Psoas muscle (tissue), 8 donors: ENCODE results near the gene CPE. TPM values are rescaled to one million over a fixed set of nuclear protein-coding genes. Genes with fewer than 3 reads are reported as not detected.

Source experiments
- ATAC-seq, 4 donors: fragments of 200-7000 bp; cut with Tn5 transposase; one replicate each; pipeline ENCODE4 v1.9.1; 2020; ENCODE audit warnings: moderate library complexity in 3 of 4, mild to moderate bottlenecking in 2 of 4
- DNase-seq, 2 donors: peaks; one replicate each; pipeline ENCODE4 v3.0.0-alpha.2; 2020
- H3K27ac ChIP-seq: fragments of 200-600 bp; one replicate; pipeline ENCODE4 v1.8.0; 2022
- H3K27me3 ChIP-seq, 3 donors: fragments of 200-600 bp in 1 of 3; one replicate each; pipeline versions ENCODE4 v1.6.1 to v1.8.0; 2013 to 2022; ENCODE audit warnings: low read length in 2 of 3, mild to moderate bottlenecking in 2 of 3, moderate library complexity in 1 of 3; ENCODE audit not compliant: insufficient read depth in 3 of 3
- H3K36me3 ChIP-seq, 2 donors: fragments of 200-600 bp in 1 of 2; one replicate each; pipeline versions ENCODE4 v1.6.1 to v1.8.0; 2013 to 2022; ENCODE audit warnings: low read depth in 1 of 2, mild to moderate bottlenecking in 1 of 2, moderate library complexity in 1 of 2; ENCODE audit not compliant: insufficient read depth in 1 of 2
- H3K4me1 ChIP-seq: fragments of 200-600 bp; one replicate; pipeline ENCODE4 v1.8.0; 2022
- H3K4me3 ChIP-seq: fragments of 200-600 bp; one replicate; pipeline ENCODE4 v1.8.0; 2022; ENCODE audit warnings: mild to moderate bottlenecking
- H3K9me3 ChIP-seq: fragments of 200-600 bp; one replicate; pipeline ENCODE4 v1.8.0; 2022
- CTCF ChIP-seq: fragments of 200-600 bp; IDR thresholded peaks from one replicate; pipeline ENCODE4 v1.8.0; 2022; ENCODE audit warnings: antibody characterized with exemption
- WGBS, 3 donors: extraction: QIAGEN DNeasy Blood & Tissue Kit; methylation state at CpG; one replicate each; pipeline versions ENCODE4 v1.1.6 to v1.1.7; 2013; 5-methylcytosine and 5-hydroxymethylcytosine counted together
- intact Hi-C, 2 donors: fragments of 100-400 bp; cut with DNase I; formaldehyde crosslinking; loops; one replicate each; pipeline versions ENCODE4 v1.11.0 to v1.14.2; 2022
- polyA plus RNA-seq, 3 donors: library from polyadenylated mRNA; stranded (reverse); fragments of 200-250 nt; gene quantifications; one replicate each; pipeline ENCODE4 v1.2.3, GENCODE V29; 2013
- total RNA-seq, 4 donors: library from RNA; stranded (reverse); fragmentation: NEBNext Ultra II Directional in 2 of 4; extraction: Animal tissue kit (Norgen Biotek cat#: 25700) in 2 of 4; gene quantifications; one replicate each; pipeline versions ENCODE4 v1.2.1 to v1.2.4, GENCODE V29; 2021 to 2023
- donor health status: healthy with polysubstance abuse.
- donor health status: DM: no; HTN: no; CAD: no; lungs with moderate emphysema.
- donor health status: Bipolar disorder and iron deficiency.
- donor health status: healthy.
- donor health status: DM: yes; HTN: yes; CAD: no.
- donor health status: DM: no; HTN: no; CAD: no.
- donor health status: DM: no; HTN: no; CAD: no.
- donor health status: DM: yes; HTN: yes; CAD: no.

Gene CPE
- total and polyA plus RNA-seq, 7 donors, result 9.4 to 34.8 (median 12.2) TPM

- no peak for TF ChIP-seq CTCF
- H3K27me3 ChIP-seq, result no peaks in the 10 kb centered on the region
- WGBS, 3 donors, result 72 to 91% (median 76%) methylated on average over 2 of the region's 2 CpGs
- H3K9me3 ChIP-seq, result no peaks in the 10 kb centered on the region
- ATAC-seq, result no peak
- intact Hi-C loops, result no loop called here
- no peak overlapping the region for H3K4me3 ChIP-seq
- no peak overlapping the region for H3K27ac ChIP-seq
- DNase-seq, result no peak
- no peaks in the 10 kb centered on the region for H3K36me3 ChIP-seq
- H3K4me1 ChIP-seq, result no peaks in the 10 kb centered on the region
These were observed 24.2 kb downstream of the CPE start for GRCh38 chr4:165403048-165403447.

- TF ChIP-seq CTCF, result no peak
- H3K27ac ChIP-seq, result no peak overlapping the region
- DNase-seq (no peak), ATAC-seq (no peak)
- H3K27me3 ChIP-seq, result no peaks in the 10 kb centered on the region
- H3K9me3 ChIP-seq, result no peaks in the 10 kb centered on the region
- no peak overlapping the region for H3K4me3 ChIP-seq
- intact Hi-C loops, result no loop called here
- 87 to 91% (median 91%) methylated on average over 4 of the region's 4 CpGs for WGBS, 3 donors
- H3K4me1 ChIP-seq, result no peaks in the 10 kb centered on the region
- no peaks in the 10 kb centered on the region for H3K36me3 ChIP-seq
These were observed 24.8 kb downstream of the CPE start for GRCh38 chr4:165403637-165404036.

GRCh38 chr4:165404080-165404479 is 25.3 kb downstream of the CPE start:
- TF ChIP-seq CTCF, result no peak
- WGBS, 3 donors, result 92 to 95% (median 92%) methylated on average over 8 of the region's 8 CpGs
- intact Hi-C loops, result no loop called here

GRCh38 chr4:165404696-165405095 is 25.9 kb downstream of the CPE start:
- no peaks in the 10 kb centered on the region for H3K9me3 ChIP-seq
- TF ChIP-seq CTCF, result no peak
- H3K4me1 ChIP-seq, result no peaks in the 10 kb centered on the region
- ATAC-seq, result no peak
- H3K36me3 ChIP-seq, result no peaks in the 10 kb centered on the region
- no peak for DNase-seq
- H3K4me3 ChIP-seq, result no peak overlapping the region
- intact Hi-C loops, result no loop called here
- no peak overlapping the region for H3K27ac ChIP-seq
- 87 to 93% (median 91%) methylated on average over 4 of the region's 4 CpGs for WGBS, 3 donors
- no peaks in the 10 kb centered on the region for H3K27me3 ChIP-seq

More at GRCh38 chr4:165404080-165404479, 25.3 kb downstream of the CPE start:
- Histone ChIP-seq H3K9me3 (no peaks in the 10 kb centered on the region), H3K4me1 (no peaks in the 10 kb centered on the region), H3K4me3 (no peak overlapping the region), H3K36me3 (no peaks in the 10 kb centered on the region), H3K27me3 (no peaks in the 10 kb centered on the region), H3K27ac (no peak overlapping the region)
- ATAC-seq (no peak), DNase-seq (no peak)

- Histone ChIP-seq H3K9me3 (no peaks in the 10 kb centered on the region), H3K27ac (no peak overlapping the region), H3K27me3 (no peaks in the 10 kb centered on the region), H3K4me1 (no peaks in the 10 kb centered on the region), H3K36me3 (no peaks in the 10 kb centered on the region), H3K4me3 (no peak overlapping the region)
- DNase-seq, result no peak
- no peak for TF ChIP-seq CTCF
- WGBS, 3 donors, result 39 to 43% (median 42%) methylated on average over 2 of the region's 2 CpGs
- no peak for ATAC-seq
- intact Hi-C loops, result no loop called here
These were observed 31.4 kb downstream of the CPE start for GRCh38 chr4:165410214-165410613.
